Breast epithelium (tissue), 3 donors: Measurements from ENCODE around the gene PIH1D1.

ENCODE experiments used
- CTCF ChIP-seq, 3 donors: fragments of 450-650 bp; IDR thresholded peaks; one replicate each; pipeline ENCODE4 v1.5.1; 2016 to 2017; ENCODE audit warnings: antibody characterized with exemption in 3 of 3, mild to moderate bottlenecking in 3 of 3, moderate library complexity in 3 of 3
- POLR2A ChIP-seq: fragments of 450-650 bp; IDR thresholded peaks from one replicate; pipeline ENCODE4 v1.6.1; 2016; ENCODE audit warnings: antibody characterized with exemption, mild to moderate bottlenecking, moderate library complexity
- POLR2AphosphoS5 ChIP-seq, 3 donors: sonication (generic); formaldehyde crosslinking; IDR thresholded peaks; one replicate each; pipeline ENCODE4 v1.6.1; 2017; ENCODE audit warnings: antibody characterized with exemption in 3 of 3

- TF ChIP-seq CTCF (IDR thresholded peaks at IDR 0.05) (no peak), POLR2A (no peak), POLR2AphosphoS5 (IDR thresholded peaks at IDR 0.05) (no peak)
Measured at GRCh38 chr19:49413348-49413747, 38.3 kb downstream of the PIH1D1 start.
